ENCODE measurements around the gene HDLBP.

- no peak for TF ChIP-seq CTCF (conservative IDR thresholded peaks at IDR 0.05 in 1 of 2, IDR thresholded peaks at IDR 0.05 in 1 of 2; ENCODE audit: extremely low read depth in 1 of 2, insufficient read depth in 1 of 2, low read depth in 1 of 2, low read length in 2 of 2)
- no peak for TF ChIP-seq EZH2 (IDR thresholded peaks at IDR 0.05; ENCODE audit: borderline replicate concordance, low read length)
These were observed 79.4 kb downstream of the HDLBP start for GRCh38 chr2:241235859-241236593.

Data from mammary epithelial cell (primary cell).